ENCODE measurements around the gene GALK2. TPM values are rescaled to one million over a fixed set of nuclear protein-coding genes. Genes with fewer than 3 reads are reported as not detected.

GALK2 gene
- total RNA-seq, 1 experiment from 2014 or later: 35.0 TPM

- no peaks in the 10 kb centered on the region for H3K27me3 ChIP-seq (ENCODE audit: control insufficient read depth, insufficient read depth, low read length)
- in situ Hi-C loops (cut with HindIII; ENCODE audit: low pct_unique_long_range_greater_than_20kb, low sequenced_read_pairs): no loop called here
- intact Hi-C loops (cut with micrococcal nuclease; ENCODE audit: unreplicated experiment): no loop called here
- H3K4me3 ChIP-seq (ENCODE audit: low read depth in 2 of 2, low read length in 2 of 2): no peak overlapping the region
- no peak for DNase-seq (ENCODE audit: low read depth, low spot score)
- H3K9me3 ChIP-seq (ENCODE audit: control insufficient read depth, insufficient read depth, low read depth, low read length): no peaks in the 10 kb centered on the region
- ATAC-seq: no peak
- TF ChIP-seq, protein P1, sequence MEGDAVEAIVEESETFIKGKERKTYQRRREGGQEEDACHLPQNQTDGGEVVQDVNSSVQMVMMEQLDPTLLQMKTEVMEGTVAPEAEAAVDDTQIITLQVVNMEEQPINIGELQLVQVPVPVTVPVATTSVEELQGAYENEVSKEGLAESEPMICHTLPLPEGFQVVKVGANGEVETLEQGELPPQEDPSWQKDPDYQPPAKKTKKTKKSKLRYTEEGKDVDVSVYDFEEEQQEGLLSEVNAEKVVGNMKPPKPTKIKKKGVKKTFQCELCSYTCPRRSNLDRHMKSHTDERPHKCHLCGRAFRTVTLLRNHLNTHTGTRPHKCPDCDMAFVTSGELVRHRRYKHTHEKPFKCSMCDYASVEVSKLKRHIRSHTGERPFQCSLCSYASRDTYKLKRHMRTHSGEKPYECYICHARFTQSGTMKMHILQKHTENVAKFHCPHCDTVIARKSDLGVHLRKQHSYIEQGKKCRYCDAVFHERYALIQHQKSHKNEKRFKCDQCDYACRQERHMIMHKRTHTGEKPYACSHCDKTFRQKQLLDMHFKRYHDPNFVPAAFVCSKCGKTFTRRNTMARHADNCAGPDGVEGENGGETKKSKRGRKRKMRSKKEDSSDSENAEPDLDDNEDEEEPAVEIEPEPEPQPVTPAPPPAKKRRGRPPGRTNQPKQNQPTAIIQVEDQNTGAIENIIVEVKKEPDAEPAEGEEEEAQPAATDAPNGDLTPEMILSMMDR (IDR thresholded peaks at IDR 0.05): no peak
- TF ChIP-seq POLR2AphosphoS5 (IDR thresholded peaks at IDR 0.05; ENCODE audit: low read depth, low read length) (no peak), SIN3A (IDR thresholded peaks at IDR 0.05; ENCODE audit: borderline replicate concordance, insufficient read depth, low read depth, low read length) (no peak)
- TF ChIP-seq, protein P2, sequence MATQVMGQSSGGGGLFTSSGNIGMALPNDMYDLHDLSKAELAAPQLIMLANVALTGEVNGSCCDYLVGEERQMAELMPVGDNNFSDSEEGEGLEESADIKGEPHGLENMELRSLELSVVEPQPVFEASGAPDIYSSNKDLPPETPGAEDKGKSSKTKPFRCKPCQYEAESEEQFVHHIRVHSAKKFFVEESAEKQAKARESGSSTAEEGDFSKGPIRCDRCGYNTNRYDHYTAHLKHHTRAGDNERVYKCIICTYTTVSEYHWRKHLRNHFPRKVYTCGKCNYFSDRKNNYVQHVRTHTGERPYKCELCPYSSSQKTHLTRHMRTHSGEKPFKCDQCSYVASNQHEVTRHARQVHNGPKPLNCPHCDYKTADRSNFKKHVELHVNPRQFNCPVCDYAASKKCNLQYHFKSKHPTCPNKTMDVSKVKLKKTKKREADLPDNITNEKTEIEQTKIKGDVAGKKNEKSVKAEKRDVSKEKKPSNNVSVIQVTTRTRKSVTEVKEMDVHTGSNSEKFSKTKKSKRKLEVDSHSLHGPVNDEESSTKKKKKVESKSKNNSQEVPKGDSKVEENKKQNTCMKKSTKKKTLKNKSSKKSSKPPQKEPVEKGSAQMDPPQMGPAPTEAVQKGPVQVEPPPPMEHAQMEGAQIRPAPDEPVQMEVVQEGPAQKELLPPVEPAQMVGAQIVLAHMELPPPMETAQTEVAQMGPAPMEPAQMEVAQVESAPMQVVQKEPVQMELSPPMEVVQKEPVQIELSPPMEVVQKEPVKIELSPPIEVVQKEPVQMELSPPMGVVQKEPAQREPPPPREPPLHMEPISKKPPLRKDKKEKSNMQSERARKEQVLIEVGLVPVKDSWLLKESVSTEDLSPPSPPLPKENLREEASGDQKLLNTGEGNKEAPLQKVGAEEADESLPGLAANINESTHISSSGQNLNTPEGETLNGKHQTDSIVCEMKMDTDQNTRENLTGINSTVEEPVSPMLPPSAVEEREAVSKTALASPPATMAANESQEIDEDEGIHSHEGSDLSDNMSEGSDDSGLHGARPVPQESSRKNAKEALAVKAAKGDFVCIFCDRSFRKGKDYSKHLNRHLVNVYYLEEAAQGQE (IDR thresholded peaks at IDR 0.05; ENCODE audit: insufficient read depth in 1 of 2, low read depth in 2 of 2, low read length in 1 of 2): no peak
- ChIA-PET CTCF (no interaction called here), POLR2A (no interaction called here)
- H3K4me1 ChIP-seq (ENCODE audit: control insufficient read depth, insufficient read depth, low read length): no peaks in the 10 kb centered on the region
- no TSS peak for BruUV-seq (replicated peaks)
- H3K36me3 ChIP-seq (ENCODE audit: control insufficient read depth, insufficient read depth, low read length): no peaks in the 10 kb centered on the region
- no peak overlapping the region for H3K27ac ChIP-seq (ENCODE audit: low read length)
Measured at GRCh38 chr15:49273734-49274318, 103.8 kb downstream of the GALK2 start.

- Histone ChIP-seq H3K4me1 (ENCODE audit: control insufficient read depth, insufficient read depth, low read length) (no peaks in the 10 kb centered on the region), H3K9me3 (ENCODE audit: control insufficient read depth, insufficient read depth, low read depth, low read length) (no peaks in the 10 kb centered on the region), H3K27me3 (ENCODE audit: control insufficient read depth, insufficient read depth, low read length) (no peaks in the 10 kb centered on the region), H3K27ac (ENCODE audit: low read length) (no peak overlapping the region), H3K36me3 (ENCODE audit: control insufficient read depth, insufficient read depth, low read length) (no peaks in the 10 kb centered on the region), H3K4me3 (ENCODE audit: low read depth in 2 of 2, low read length in 2 of 2) (no peak overlapping the region)
- intact Hi-C loops (cut with micrococcal nuclease; ENCODE audit: unreplicated experiment): no loop called here
- CTCF ChIA-PET: no interaction called here
- POLR2A ChIA-PET: no interaction called here
- in situ Hi-C loops (cut with HindIII; ENCODE audit: low pct_unique_long_range_greater_than_20kb, low sequenced_read_pairs): no loop called here
- DNase-seq (ENCODE audit: low read depth, low spot score) (no peak), ATAC-seq (no peak)
- TF ChIP-seq, protein P1 (IDR thresholded peaks at IDR 0.05): no peak
- TF ChIP-seq, protein P2 (IDR thresholded peaks at IDR 0.05; ENCODE audit: insufficient read depth in 1 of 2, low read depth in 2 of 2, low read length in 1 of 2): no peak
- TF ChIP-seq POLR2AphosphoS5 (IDR thresholded peaks at IDR 0.05; ENCODE audit: low read depth, low read length) (no peak), TCF7L2 (IDR thresholded peaks at IDR 0.05; ENCODE audit: low read depth, low read length) (no peak), SIN3A (IDR thresholded peaks at IDR 0.05; ENCODE audit: borderline replicate concordance, insufficient read depth, low read depth, low read length) (no peak)
- no TSS peak for BruUV-seq (replicated peaks)
Measured at GRCh38 chr15:49278751-49279150, 108.7 kb downstream of the GALK2 start.

All from Panc1 (cell line).